ENCODE data around the gene COLEC12. TPM values are rescaled to one million over a fixed set of nuclear protein-coding genes. Genes with fewer than 3 reads are reported as not detected.

The COLEC12 gene
- total RNA-seq, 1 donor from 2014 or later: 16.7 TPM

GRCh38 chr18:506801-507200 is 6.3 kb upstream of the COLEC12 start:
- no peak for DNase-seq (ENCODE audit: low spot score in 2 of 2)
- no peak for FAIRE-seq

DNA sequence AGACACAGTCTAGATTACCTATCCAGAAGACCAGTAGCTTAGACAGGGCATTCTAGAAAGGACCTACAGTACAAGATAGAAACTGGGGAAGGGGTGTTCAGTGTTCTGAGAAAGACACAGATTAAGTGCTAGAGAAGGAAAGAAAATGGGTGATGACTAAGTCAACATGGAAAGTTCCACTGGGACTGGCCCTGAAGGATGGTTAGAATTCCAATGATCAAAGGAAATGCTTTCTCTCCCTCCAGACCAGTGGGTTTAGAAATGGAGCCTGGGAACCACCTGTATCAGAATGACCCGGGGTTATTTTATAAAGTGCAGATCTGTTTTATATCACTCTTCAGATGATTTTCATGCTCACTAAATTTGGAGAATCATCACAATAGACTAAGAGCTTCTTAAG is 5.8 kb upstream of the COLEC12 start:
- FAIRE-seq: no peak
- DNase-seq (ENCODE audit: low spot score in 2 of 2): no peak

- FAIRE-seq (no peak), DNase-seq (ENCODE audit: low spot score in 2 of 2) (no peak)
Measured at GRCh38 chr18:505483-506122, 5.1 kb upstream of the COLEC12 start.

- FAIRE-seq (no peak), DNase-seq (ENCODE audit: low spot score in 2 of 2) (no peak)
Measured at GRCh38 chr18:501406-501714, 859 bp upstream of the COLEC12 start.

GRCh38 chr18:499776-500631 is 497 bp downstream of the COLEC12 start:
- no peak for FAIRE-seq
- no peak for DNase-seq (ENCODE audit: low spot score in 2 of 2)

DNA sequence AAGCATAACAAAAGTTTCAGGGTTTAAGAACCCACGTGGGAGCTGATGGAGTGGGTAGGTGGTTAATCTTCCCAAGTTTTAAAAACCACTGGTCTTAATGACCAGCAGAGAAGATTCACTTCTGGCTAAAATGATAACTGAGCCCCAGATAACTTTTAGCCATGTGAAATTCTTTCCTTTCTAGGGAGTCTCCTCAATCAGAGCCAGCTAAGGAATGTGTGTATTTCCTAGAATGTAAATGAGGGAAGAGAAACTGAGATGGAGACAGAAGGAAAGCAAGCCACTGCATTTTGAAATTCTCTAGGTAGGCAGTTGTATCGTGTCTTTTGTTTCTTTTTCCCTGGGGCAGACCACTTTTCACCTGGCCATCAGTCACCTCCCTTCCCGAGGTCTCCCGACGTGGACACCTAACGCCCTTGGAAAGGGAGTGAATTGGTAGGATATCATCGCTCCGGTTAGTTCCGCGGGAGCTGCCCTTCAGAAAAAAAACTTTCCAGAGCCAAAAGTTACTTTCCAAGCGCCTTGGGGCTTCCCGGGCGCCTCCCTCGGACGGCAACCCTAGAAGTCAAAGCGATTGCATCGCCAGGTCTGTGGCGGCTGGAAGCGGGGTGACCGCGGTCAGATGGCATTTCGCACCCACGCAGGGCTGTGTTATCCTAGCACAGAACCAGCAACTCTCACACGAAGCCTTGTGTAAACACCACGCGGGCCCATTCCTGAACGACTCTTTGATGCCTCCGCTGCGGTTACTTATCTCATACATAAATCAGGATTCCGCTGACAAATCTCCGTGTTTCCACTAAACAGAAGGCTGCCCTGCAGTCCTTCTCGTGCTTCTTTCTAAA is 1.3 kb downstream of the COLEC12 start:
- no peak for DNase-seq (ENCODE audit: low spot score in 2 of 2)
- FAIRE-seq: no peak

- FAIRE-seq (no peak), DNase-seq (ENCODE audit: low spot score in 2 of 2) (no peak)
Measured at GRCh38 chr18:497688-498087, 2.8 kb downstream of the COLEC12 start.

DNA sequence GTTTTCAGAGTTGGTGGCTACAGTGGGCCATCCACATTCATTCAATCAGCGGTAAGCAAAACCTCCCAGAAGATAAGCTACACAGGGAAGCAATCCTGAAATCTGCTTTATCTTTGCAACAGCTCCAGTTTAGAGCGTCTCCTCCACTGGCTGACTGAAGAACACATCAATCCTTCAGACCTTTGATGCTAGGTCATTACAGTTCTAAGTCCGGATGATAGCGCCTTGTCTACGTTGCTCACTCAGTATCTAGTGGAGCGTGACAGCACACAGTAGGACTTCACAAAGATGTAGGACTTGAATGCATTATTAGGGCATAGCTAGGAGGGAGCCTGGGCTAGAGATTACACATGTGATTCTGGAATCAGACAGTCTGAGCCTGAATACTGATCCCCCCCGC is 5.0 kb downstream of the COLEC12 start:
- DNase-seq (ENCODE audit: low spot score in 2 of 2) (no peak), FAIRE-seq (no peak)

DNA sequence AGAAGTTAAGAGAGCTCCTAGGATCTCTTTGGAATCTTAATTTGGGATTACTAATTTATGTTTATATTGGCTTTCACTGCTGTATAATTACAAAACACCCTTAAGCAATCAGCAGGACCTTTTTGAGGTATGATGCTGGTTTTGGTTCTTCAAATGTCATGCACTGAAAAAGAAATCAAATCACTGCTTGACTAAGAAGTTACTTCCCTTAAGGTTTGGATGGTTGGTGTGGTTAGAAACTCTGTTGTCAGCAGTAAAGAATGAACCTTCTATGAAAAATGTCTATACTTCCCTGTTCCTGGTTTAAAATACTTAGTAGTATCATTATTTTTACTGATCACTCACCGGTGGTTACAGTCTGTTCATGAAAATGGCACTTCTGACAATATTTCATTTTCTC is 5.5 kb downstream of the COLEC12 start:
- DNase-seq (ENCODE audit: low spot score in 2 of 2) (no peak), FAIRE-seq (no peak)

DNA sequence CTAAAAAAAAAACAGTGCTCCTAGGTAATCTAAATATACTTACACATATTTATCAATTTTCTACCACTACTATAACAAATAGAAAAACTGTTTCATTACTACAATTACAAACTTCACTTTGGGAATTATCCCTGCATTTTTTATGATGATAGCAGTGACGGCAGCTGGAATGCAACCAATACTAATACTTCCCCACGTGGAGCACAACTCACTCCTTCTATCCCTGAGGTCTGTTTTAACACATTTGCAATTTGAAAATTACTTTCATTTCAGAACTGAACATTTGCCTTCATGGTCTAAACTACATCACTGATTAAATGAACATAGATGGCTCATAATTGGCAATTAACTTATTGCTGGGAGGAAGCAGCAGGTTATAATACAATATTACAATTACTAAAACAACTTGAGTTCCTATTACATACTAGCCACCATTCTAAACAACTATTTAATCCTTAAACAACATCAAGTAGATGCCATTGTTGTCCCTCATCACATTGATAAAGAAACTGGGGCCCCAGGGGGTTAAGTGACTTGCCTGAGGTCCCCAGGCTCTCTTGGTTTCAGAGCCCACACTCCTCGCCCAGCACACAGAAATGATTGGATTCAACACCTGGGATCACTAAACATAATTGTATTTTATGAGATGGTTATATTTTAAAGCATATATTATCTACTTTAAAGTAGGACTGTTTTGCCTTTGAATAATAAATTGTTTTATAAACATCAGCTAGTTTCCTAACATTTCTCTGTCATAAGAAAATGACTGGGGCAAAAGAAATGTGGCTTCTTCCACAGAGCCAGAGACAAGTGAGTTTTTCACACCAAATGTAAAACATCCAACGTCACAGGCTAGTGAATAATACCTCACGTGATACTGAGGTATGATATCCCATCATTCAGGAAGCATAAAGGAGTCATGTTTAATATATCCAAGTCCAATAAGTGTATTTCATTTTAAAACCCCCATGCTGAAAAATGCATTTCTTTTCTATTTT is 6.2 kb downstream of the COLEC12 start:
- no peak for DNase-seq (ENCODE audit: low spot score in 2 of 2)
- FAIRE-seq: no peak

GRCh38 chr18:492451-492850 is 8.1 kb downstream of the COLEC12 start:
- DNase-seq (ENCODE audit: low spot score in 2 of 2) (no peak), FAIRE-seq (no peak)

- FAIRE-seq (no peak), DNase-seq (ENCODE audit: low spot score in 2 of 2) (no peak)
Measured at GRCh38 chr18:490624-491023, 9.9 kb downstream of the COLEC12 start.

DNA sequence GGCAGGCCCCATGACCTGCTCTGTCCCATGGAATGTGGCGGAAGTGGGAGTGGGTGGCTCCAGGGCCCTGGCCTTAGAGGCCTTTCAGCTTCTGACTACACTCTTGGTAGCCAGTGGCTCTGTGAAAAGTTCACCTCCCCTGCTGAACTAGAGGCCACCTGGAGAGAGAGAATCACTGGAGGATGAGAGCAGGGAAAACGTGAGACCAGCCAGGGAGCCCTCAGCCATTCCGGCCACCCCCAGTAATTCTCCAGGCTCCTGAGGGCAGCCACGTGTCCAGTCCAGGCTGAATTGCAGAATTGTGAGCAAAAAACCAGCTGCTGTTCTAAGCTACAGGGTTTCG is 10.5 kb downstream of the COLEC12 start:
- DNase-seq (ENCODE audit: low spot score in 2 of 2): no peak
- no peak for FAIRE-seq

GRCh38 chr18:489244-490023 is 11.1 kb downstream of the COLEC12 start:
- DNase-seq (ENCODE audit: low spot score in 2 of 2): no peak
- no peak for FAIRE-seq

GRCh38 chr18:486929-487740 is 13.4 kb downstream of the COLEC12 start:
- no peak for DNase-seq (ENCODE audit: low spot score in 2 of 2)
- no peak for FAIRE-seq

- FAIRE-seq: no peak
- DNase-seq (ENCODE audit: low spot score in 2 of 2): no peak
Measured at GRCh38 chr18:484749-485464, 15.6 kb downstream of the COLEC12 start.

DNA sequence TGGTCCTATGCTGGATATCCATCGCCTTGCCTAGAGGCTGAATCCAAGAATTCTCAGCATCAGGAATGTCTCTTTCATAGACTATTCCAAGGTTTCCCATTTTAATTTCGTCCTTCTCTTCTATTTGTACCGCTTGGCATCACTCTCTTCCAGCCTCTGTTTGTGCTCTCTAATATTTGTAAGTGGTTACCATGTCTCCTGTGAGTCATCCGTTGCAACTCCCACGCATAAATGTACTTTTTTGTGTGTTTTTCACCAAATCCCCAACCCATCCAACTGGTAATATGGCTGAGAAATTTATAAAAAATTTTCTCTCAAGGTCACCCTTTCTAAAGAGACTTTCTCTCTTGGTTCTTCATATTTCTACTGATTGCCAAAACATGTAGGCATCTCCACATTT is 21.8 kb downstream of the COLEC12 start:
- FAIRE-seq: no peak
- no peak for DNase-seq (ENCODE audit: low spot score in 2 of 2)

DNA sequence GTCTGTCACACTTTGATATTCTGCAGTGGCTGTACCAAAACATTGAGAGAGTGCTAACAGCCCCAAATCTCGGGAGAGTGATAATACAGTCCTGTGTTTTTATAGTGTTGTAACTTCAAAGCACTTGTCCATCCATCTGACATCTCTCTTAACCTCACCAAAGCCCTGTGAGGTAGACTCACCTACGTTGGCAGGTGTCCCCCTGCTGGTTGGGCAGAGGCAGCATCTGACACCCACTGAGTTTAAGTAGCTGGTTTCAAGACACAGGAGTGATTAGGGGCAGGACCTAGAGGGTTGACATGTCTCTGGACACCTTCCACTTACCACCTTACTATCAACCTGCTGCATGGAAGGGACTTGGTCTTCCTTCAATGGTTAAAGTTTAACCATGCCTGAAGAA is 22.9 kb downstream of the COLEC12 start:
- no peak for FAIRE-seq
- no peak for DNase-seq (ENCODE audit: low spot score in 2 of 2)
